Stimulated activated naive B cell treated with anti-CD40 and anti-IgM and Interleukin-4, amounts not matched to agents 10 μg/mL and 1 μg/mL and 100 μg/mL, for 72 hours (primary cell): Measurements from ENCODE around the gene ISOC1.

Source experiments
- ATAC-seq, 2 donors: fragments of 150-1000 bp; cut with Tn5 transposase; replicated peaks; 2 replicates each; pipeline ENCODE4 v1.10.0; 2021; ENCODE audit warnings: moderate library complexity in 1 of 2
- DNase-seq: peaks from one replicate; pipeline ENCODE4 v3.0.0; 2021
- H3K27ac Mint-ChIP-seq: one replicate; pipeline ENCODE4 v1.8.0; 2022; ENCODE audit warnings: mild to moderate bottlenecking, mixed read lengths
- H3K27me3 Mint-ChIP-seq, 2 donors: one replicate each; pipeline ENCODE4 v1.8.0; 2022; ENCODE audit warnings: mixed read lengths in 2 of 2
- H3K36me3 Mint-ChIP-seq, 2 donors: one replicate each; pipeline ENCODE4 v1.8.0; 2022; ENCODE audit warnings: mixed read lengths in 2 of 2, mild to moderate bottlenecking in 1 of 2
- H3K4me1 Mint-ChIP-seq, 2 donors: one replicate each; pipeline ENCODE4 v1.8.0; 2022; ENCODE audit warnings: mixed read lengths in 2 of 2, mild to moderate bottlenecking in 1 of 2
- H3K4me3 Mint-ChIP-seq, 2 donors: one replicate each; pipeline ENCODE4 v1.8.0; 2022; ENCODE audit warnings: mild to moderate bottlenecking in 2 of 2, mixed read lengths in 2 of 2, moderate library complexity in 1 of 2
- H3K9me3 Mint-ChIP-seq, 2 donors: one replicate each; pipeline ENCODE4 v1.8.0; 2022; ENCODE audit warnings: mixed read lengths in 2 of 2, mild to moderate bottlenecking in 1 of 2

The ISOC1 gene

GRCh38 chr5:129077433-129078075 is 17.0 kb upstream of the ISOC1 start:
- no peaks in the 10 kb centered on the region for H3K9me3 Mint-ChIP-seq
- H3K4me1 Mint-ChIP-seq, result no peaks in the 10 kb centered on the region
- no peak overlapping the region for H3K4me3 Mint-ChIP-seq
- no peaks in the 10 kb centered on the region for H3K36me3 Mint-ChIP-seq
- H3K27me3 Mint-ChIP-seq, result peaks cover 0 to 16% of the 10 kb centered on the region in 2 donors
- no peak for ATAC-seq
- no peak for DNase-seq
- H3K27ac Mint-ChIP-seq, result no peak overlapping the region

GRCh38 chr5:129078247-129078646 is 16.3 kb upstream of the ISOC1 start:
- Mint-ChIP-seq H3K27me3 (peaks cover 1 to 13% of the 10 kb centered on the region in 2 donors), H3K4me3 (no peak overlapping the region), H3K36me3 (no peaks in the 10 kb centered on the region), H3K4me1 (no peaks in the 10 kb centered on the region), H3K27ac (no peak overlapping the region), H3K9me3 (no peaks in the 10 kb centered on the region)
- DNase-seq (no peak), ATAC-seq (no peak)

DNA sequence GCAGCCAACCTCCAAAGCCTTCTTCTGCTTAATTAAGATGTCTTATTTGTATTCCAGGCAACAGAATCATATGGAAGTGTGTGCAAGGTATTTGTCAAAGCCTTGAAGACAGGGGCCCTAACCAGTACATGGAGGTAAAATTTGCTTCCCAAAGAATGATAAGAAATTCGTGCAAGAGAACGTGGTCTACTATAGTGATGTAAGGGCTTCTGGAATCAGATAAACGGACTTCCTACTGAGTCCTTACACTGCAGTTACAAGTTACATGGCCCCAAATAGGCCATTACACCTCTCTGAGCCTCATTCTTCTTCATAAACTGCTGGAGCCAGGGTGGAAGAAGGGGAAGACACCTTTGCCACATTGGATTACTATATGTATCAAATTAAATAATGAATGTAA is 15.9 kb upstream of the ISOC1 start:
- no peaks in the 10 kb centered on the region for H3K4me1 Mint-ChIP-seq
- no peaks in the 10 kb centered on the region for H3K9me3 Mint-ChIP-seq
- H3K27ac Mint-ChIP-seq, result no peak overlapping the region
- peaks cover 5 to 8% of the 10 kb centered on the region in 2 donors for H3K27me3 Mint-ChIP-seq
- no peak for ATAC-seq
- H3K4me3 Mint-ChIP-seq, result no peak overlapping the region
- DNase-seq, result no peak
- no peaks in the 10 kb centered on the region for H3K36me3 Mint-ChIP-seq

DNA sequence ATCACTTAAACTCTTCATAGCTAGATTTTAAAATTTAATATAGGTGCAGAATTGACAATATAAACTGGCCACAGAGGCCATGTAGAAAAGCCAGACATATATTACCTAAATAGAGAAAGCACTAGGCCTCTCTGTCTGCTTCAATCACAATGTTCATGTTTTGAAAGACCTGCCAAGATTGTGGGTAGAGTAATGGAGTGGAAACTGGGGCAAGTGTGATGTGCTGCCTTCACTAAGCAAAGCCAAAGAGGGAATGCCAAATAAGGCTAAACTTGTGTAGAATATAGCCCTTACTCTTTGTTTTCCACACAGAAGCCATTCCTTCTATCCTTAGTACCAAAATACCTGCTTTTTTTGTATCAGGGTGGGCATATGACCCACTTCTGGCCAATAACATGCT is 15.1 kb upstream of the ISOC1 start:
- no peak for DNase-seq
- H3K27me3 Mint-ChIP-seq, result peaks cover 4 to 8% of the 10 kb centered on the region in 2 donors
- ATAC-seq, result no peak
- H3K4me3 Mint-ChIP-seq, result no peak overlapping the region
- no peaks in the 10 kb centered on the region for H3K4me1 Mint-ChIP-seq
- H3K9me3 Mint-ChIP-seq, result no peaks in the 10 kb centered on the region
- no peaks in the 10 kb centered on the region for H3K36me3 Mint-ChIP-seq
- no peak overlapping the region for H3K27ac Mint-ChIP-seq

- Mint-ChIP-seq H3K9me3 (no peaks in the 10 kb centered on the region), H3K27ac (no peak overlapping the region), H3K4me3 (no peak overlapping the region), H3K4me1 (no peaks in the 10 kb centered on the region), H3K27me3 (peaks cover 5 to 12% of the 10 kb centered on the region in 2 donors), H3K36me3 (no peaks in the 10 kb centered on the region)
- ATAC-seq (no peak), DNase-seq (no peak)
Measured at GRCh38 chr5:129080766-129081165, 13.8 kb upstream of the ISOC1 start.

DNA sequence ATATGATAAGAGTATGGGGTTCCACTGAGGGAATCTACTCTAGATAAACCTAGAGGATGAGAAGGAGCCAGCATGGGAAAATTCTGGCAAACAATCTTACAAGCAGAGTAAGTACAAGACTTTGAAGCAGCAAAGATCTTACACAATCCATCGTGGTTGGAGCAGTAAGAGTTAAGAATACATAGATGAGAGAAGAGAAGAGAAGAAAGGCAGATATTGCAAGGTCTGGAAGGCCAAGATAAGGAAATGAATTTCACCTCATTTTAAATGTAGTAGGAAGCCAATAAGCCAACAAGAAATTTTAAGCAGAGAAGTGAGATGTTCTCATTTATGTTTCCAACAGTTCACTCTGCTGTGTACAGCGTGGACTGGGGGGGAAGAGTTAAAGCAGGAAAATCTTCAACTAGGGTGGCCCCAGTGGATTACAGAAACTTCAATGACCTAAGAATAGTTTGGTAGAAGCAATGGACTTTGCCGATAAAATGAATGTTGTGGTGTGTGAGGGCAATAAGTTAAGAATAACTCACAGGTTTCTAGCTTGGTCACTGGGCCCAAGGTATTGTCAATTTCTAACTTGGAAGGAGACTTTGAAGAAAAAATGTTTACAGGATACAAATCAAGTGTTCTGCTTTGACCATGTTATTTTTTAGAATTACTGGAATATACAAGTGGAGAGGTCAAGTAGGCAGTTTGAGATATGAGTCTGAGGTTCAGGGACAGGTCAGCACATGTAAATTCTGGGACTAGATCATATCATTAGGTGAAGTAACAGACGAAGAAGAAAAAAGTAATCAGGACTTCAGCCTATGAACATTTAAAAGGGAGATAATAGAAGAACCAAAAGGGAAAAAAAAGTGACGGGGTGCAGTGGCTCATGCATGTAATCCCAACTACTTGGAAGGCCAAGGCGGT is 12.1 kb upstream of the ISOC1 start:
- Mint-ChIP-seq H3K9me3 (no peaks in the 10 kb centered on the region), H3K27me3 (peaks cover 15 to 25% of the 10 kb centered on the region in 2 donors), H3K27ac (no peak overlapping the region), H3K4me3 (no peak overlapping the region), H3K4me1 (no peaks in the 10 kb centered on the region), H3K36me3 (no peaks in the 10 kb centered on the region)
- no peak for ATAC-seq
- DNase-seq, result no peak

- H3K27ac Mint-ChIP-seq, result peak overlapping the region; percentile 60
- ATAC-seq (peak; percentile 46 to 50), DNase-seq (peak; percentile 50)
- peaks cover 9 to 16% of the 10 kb centered on the region in 2 donors for H3K27me3 Mint-ChIP-seq
- H3K9me3 Mint-ChIP-seq, result no peaks in the 10 kb centered on the region
- H3K4me1 Mint-ChIP-seq, result peaks cover 15 to 24% of the 10 kb centered on the region in 2 donors
- peak overlapping the region; percentile 86 to 90 for H3K4me3 Mint-ChIP-seq
- H3K36me3 Mint-ChIP-seq, result peaks cover 0 to 5% of the 10 kb centered on the region in 2 donors
Measured at GRCh38 chr5:129094924-129095899, 663 bp downstream of the ISOC1 start.

DNA sequence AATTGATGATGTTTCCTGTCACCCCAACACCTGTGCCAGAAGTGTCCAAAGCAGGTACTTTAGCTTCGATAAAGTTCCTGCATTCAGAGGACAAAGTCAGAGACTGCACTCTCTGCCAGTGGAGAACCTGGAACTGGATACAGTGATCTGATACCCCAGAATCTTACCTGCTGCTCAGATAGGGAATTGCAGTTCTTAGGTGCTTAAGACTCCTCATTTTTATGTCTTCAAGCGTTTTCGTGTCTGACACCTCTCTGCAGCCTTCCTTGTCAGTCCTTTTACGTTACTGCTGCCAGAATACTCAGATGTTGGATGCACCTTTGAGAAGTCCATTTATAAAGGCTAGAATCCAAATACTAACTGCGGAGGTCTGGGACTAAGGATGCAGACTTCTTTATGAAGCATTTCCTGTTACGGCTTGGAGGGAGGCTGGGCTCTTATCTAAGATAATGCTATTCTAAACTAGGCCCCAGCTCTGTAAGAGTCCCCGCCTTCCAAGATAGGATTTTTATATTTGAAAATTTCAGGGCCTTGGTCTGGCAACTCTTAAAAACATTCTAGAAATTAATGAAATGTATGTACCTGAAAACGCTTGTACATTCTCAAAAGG is 1.9 kb downstream of the ISOC1 start:
- Mint-ChIP-seq H3K27ac (no peak overlapping the region), H3K4me3 (no peak overlapping the region), H3K36me3 (peaks cover 0 to 6% of the 10 kb centered on the region in 2 donors), H3K4me1 (peaks cover 16 to 25% of the 10 kb centered on the region in 2 donors), H3K9me3 (no peaks in the 10 kb centered on the region), H3K27me3 (peaks cover 8 to 10% of the 10 kb centered on the region in 2 donors)
- no peak for DNase-seq
- ATAC-seq, result no peak

DNA sequence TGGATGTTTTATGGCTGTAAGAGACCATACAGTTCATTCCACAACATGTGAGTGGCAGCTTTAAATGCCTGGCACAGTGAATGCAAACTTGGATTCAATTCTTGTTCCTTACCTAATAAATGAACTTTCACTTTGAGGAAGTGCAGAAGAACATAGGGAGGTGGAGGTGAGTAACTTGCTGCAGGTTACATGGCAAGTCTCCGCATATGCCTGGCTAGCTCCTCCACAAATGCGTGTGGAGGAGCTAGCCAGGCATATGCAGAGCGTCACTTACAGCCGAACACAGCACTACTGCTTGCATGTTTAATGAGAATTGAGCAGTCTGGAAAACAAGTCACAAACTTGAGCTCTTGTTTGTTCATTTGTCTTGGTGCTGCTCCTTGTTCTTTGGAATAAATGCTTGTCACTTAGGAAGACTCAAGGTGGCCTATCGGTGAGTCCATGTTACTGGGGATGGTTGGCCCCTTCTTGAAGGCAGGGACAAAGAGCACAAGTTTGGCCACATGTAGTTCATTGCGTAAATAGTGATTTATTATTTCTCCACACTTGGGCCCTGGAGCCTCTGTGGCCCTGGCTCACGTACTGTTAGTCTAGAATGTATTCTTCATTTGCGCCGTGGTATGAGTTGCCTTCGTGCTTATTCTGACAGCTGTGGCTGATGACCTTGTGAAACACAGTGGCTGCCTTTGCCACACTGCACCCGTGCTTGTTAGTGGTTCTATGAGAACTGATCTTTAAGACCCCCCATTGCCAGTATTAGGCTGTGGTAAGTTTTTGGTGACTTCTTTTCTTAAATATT is 3.1 kb downstream of the ISOC1 start:
- Mint-ChIP-seq H3K27ac (no peak overlapping the region), H3K4me3 (no peak overlapping the region), H3K4me1 (peaks cover 21 to 29% of the 10 kb centered on the region in 2 donors), H3K9me3 (no peaks in the 10 kb centered on the region), H3K27me3 (no peaks in the 10 kb centered on the region), H3K36me3 (peaks cover 0 to 9% of the 10 kb centered on the region in 2 donors)
- DNase-seq (no peak), ATAC-seq (no peak)

DNA sequence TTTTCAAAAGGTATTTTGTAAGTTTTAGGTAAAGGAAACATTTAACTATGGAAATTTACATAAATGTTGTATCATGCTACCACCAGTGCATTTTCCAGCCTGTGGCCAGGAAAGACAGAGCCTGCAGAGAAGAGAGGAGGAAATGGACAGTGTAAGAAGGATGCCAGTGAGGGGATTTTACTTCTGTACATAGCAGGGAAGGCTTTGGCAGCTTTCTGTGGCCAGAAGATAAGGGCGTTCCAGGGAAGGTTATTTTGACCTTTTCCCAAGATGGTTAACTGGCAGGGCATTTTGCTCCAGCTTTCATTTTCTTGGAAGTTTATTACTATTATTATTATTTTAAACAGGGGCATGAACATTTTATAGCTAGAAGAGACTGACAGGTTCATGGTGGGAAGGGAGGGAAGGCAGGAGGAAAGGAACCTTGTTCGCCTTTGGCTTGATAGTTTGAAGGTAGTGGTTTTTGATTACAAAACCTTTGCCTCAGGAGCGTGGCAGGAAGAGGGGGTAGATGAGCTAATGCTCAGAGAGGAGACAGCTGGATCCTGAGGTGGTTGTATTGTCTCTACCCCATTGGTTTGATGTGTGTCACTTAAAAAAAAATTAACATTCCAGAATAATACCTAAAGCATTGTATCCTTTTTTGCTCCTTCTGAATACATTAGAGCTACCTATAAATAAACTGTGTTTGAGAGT is 4.1 kb downstream of the ISOC1 start:
- H3K4me3 Mint-ChIP-seq, result no peak overlapping the region
- H3K4me1 Mint-ChIP-seq, result peaks cover 21 to 29% of the 10 kb centered on the region in 2 donors
- no peak for DNase-seq
- H3K36me3 Mint-ChIP-seq, result peaks cover 0 to 9% of the 10 kb centered on the region in 2 donors
- H3K27me3 Mint-ChIP-seq, result no peaks in the 10 kb centered on the region
- H3K9me3 Mint-ChIP-seq, result no peaks in the 10 kb centered on the region
- ATAC-seq, result no peak
- no peak overlapping the region for H3K27ac Mint-ChIP-seq

DNA sequence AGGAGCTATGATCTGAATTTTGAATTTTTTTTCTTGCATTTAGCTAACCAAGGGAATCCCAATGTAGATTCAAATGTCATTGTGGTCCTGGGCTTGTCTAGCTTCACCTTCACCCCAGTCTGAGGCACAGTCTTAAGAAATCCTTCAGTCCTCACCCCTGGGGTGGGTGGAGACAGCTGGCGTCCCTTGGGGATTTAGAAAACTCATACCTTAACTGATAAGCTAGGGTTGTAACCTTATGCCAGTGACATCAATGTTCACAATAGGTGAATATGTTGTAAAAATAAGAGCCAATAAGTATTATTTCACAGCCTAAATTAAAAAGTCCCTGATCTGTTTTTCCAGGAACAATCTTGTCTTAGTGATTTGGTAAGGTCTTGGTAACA is 4.6 kb downstream of the ISOC1 start:
- H3K27me3 Mint-ChIP-seq, result no peaks in the 10 kb centered on the region
- peaks cover 0 to 9% of the 10 kb centered on the region in 2 donors for H3K36me3 Mint-ChIP-seq
- H3K4me3 Mint-ChIP-seq, result no peak overlapping the region
- no peaks in the 10 kb centered on the region for H3K9me3 Mint-ChIP-seq
- ATAC-seq (peak in 1 of 2 donors; percentile 16), DNase-seq (no peak)
- no peak overlapping the region for H3K27ac Mint-ChIP-seq
- peaks cover 21 to 29% of the 10 kb centered on the region in 2 donors for H3K4me1 Mint-ChIP-seq

DNA sequence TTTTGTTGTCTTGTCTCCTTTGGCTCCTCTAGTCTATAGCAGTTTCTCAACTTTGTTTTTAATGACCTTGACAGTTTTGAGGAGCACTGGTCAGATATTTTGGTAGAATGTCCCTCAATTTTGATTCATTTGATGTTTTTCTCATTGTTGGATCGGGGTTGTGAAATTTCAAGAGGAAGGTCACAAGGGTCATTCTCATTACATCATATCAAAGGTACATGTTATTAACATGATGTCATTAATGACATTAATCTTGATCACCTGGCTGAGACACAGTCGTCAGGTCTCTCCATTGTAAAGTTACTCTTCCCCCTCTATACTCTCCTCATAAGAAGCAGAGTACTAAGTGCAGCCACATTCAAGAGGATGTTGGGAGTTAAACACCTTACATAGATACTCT is 7.2 kb downstream of the ISOC1 start:
- no peak for ATAC-seq
- Mint-ChIP-seq H3K4me3 (no peak overlapping the region), H3K9me3 (no peaks in the 10 kb centered on the region)

DNA sequence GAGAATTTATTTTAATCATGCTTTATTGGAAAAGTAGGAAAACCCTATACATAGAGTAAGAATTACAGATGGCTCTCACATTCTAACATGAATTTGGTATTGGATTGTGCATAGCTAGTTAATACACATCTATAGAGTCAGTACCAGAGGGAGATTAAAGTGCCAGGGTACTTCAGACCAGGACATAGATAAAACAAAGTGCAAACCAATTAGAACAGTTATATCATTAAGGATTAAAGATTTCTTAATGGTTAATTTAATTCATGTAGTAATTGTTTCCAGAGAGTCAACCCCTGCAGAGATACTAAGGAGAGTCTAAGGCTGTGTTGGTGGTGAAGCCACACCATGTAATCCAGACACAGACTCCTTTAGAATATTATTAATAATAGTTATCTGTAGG is 8.8 kb downstream of the ISOC1 start:
- no peaks in the 10 kb centered on the region for H3K9me3 Mint-ChIP-seq
- H3K4me1 Mint-ChIP-seq, result peaks cover 11 to 14% of the 10 kb centered on the region in 2 donors
- no peak overlapping the region for H3K4me3 Mint-ChIP-seq
- H3K27me3 Mint-ChIP-seq, result no peaks in the 10 kb centered on the region
- no peak overlapping the region for H3K27ac Mint-ChIP-seq
- peaks cover 10 to 25% of the 10 kb centered on the region in 2 donors for H3K36me3 Mint-ChIP-seq
- DNase-seq, result no peak
- ATAC-seq, result no peak

More for the DNA sequence above, 7.2 kb downstream of the ISOC1 start:
- H3K27me3 Mint-ChIP-seq, result no peaks in the 10 kb centered on the region
- peaks cover 16 to 19% of the 10 kb centered on the region in 2 donors for H3K4me1 Mint-ChIP-seq
- H3K36me3 Mint-ChIP-seq, result peaks cover 8 to 19% of the 10 kb centered on the region in 2 donors
- no peak overlapping the region for H3K27ac Mint-ChIP-seq
- no peak for DNase-seq
